Fibroblast of lung (primary cell): ENCODE results near the gene MPZL2. TPM values are rescaled to one million over a fixed set of nuclear protein-coding genes. Genes with fewer than 3 reads are reported as not detected.

Experiments used
- DNase-seq, 2 donors: peaks; one replicate each; pipeline versions ENCODE4 v3.0.0 to v3.0.0-alpha.2; 2010; ENCODE audit warnings: low read depth in 2 of 2
- H2AFZ ChIP-seq: 2 replicates; pipeline ENCODE4 v1.5.1; 2012; ENCODE audit warnings: low read length, control low read depth, inconsistent platforms
- H3K27ac ChIP-seq: 2 replicates; pipeline ENCODE4 v1.5.1; 2011; ENCODE audit warnings: low read length, control low read depth; ENCODE audit not compliant: insufficient read depth
- H3K27me3 ChIP-seq: 2 replicates; pipeline ENCODE4 v1.5.1; 2011; ENCODE audit warnings: mild to moderate bottlenecking, low read length; ENCODE audit not compliant: control insufficient read depth, insufficient read depth
- H3K36me3 ChIP-seq: 2 replicates; pipeline ENCODE4 v1.5.1; 2011; ENCODE audit warnings: low read length; ENCODE audit not compliant: control insufficient read depth, insufficient read depth
- H3K4me1 ChIP-seq: 2 replicates; pipeline ENCODE4 v1.5.1; 2011; ENCODE audit warnings: low read length; ENCODE audit not compliant: control insufficient read depth, insufficient read depth; ENCODE audit errors: extremely low read depth
- H3K4me2 ChIP-seq: 2 replicates; pipeline ENCODE4 v1.5.1; 2011; ENCODE audit warnings: low read length, control low read depth; ENCODE audit not compliant: insufficient read depth; ENCODE audit errors: extremely low read depth
- H3K4me3 ChIP-seq, 4 experiments: fragments of 200-600 bp in 1 of 4; sonication (generic) in 1 of 4; replicated peaks in 1 of 4; 2 replicates each; pipeline ENCODE4 v1.5.1; 2011 to 2016; ENCODE audit warnings: low read length in 4 of 4, low read depth in 3 of 4, mild to moderate bottlenecking in 3 of 4, control low read depth in 2 of 4, inconsistent platforms in 1 of 4, mixed read lengths in 1 of 4; ENCODE audit not compliant: insufficient read depth in 1 of 4; ENCODE audit errors: control extremely low read depth in 1 of 4
- H3K79me2 ChIP-seq: 2 replicates; pipeline ENCODE4 v1.5.1; 2012; ENCODE audit warnings: mild to moderate bottlenecking, low read length, inconsistent platforms; ENCODE audit not compliant: control insufficient read depth, insufficient read depth
- H3K9ac ChIP-seq: 2 replicates; pipeline ENCODE4 v1.5.1; 2011; ENCODE audit warnings: mild to moderate bottlenecking, low read length, control low read depth; ENCODE audit not compliant: insufficient read depth
- H3K9me3 ChIP-seq: 2 replicates; pipeline ENCODE4 v1.5.1; 2012; ENCODE audit warnings: low read depth, low read length; ENCODE audit not compliant: control insufficient read depth, insufficient read depth
- H4K20me1 ChIP-seq: 2 replicates; pipeline ENCODE4 v1.5.1; 2011; ENCODE audit warnings: low read length; ENCODE audit not compliant: control insufficient read depth, insufficient read depth; ENCODE audit errors: extremely low read depth
- CTCF ChIP-seq, 2 donors: IDR thresholded peaks in 1 of 2; conservative IDR thresholded peaks in 1 of 2; 1 replicate in 1 of 2; 2 replicates in 1 of 2; pipeline ENCODE4 v1.5.1; 2011 to 2012; ENCODE audit warnings: low read length in 2 of 2, control low read depth in 1 of 2, inconsistent platforms in 1 of 2, low read depth in 1 of 2, mild to moderate bottlenecking in 1 of 2
- EZH2 ChIP-seq: IDR thresholded peaks from 2 replicates; pipeline ENCODE4 v1.5.1; 2012; ENCODE audit warnings: low read length, control low read depth, mild to moderate bottlenecking; ENCODE audit errors: missing control alignments
- polyA plus RNA-seq, 2 donors: library from polyadenylated mRNA; depleted of rRNA in 1 of 2; stranded (reverse) in 1 of 2; unstranded in 1 of 2; fragments of >200 nt; gene quantifications; 2 replicates each; pipeline ENCODE4 v1.2.1, GENCODE V29; 2011 to 2012; ENCODE audit warnings: missing spikeins in 1 of 2
- total RNA-seq: library from RNA; depleted of rRNA; stranded (reverse); fragments of >200 nt; gene quantifications from 2 replicates; pipeline ENCODE4 v1.2.1, GENCODE V29; 2014

Gene MPZL2
- total and polyA plus RNA-seq, 2 donors (not counting 1 experiment from before 2014, with no cell fraction given), result not detected

GRCh38 chr11:118219244-118219643, 44.9 kb downstream of the MPZL2 start:
- no peak overlapping the region for H2AFZ ChIP-seq
- H3K79me2 ChIP-seq, result no peaks in the 10 kb centered on the region
- no peak for TF ChIP-seq CTCF (conservative IDR thresholded peaks at IDR 0.05 in 1 of 2, IDR thresholded peaks at IDR 0.05 in 1 of 2; ENCODE audit: low read depth in 1 of 2, low read length in 2 of 2)
- TF ChIP-seq EZH2, result no peak
- H3K4me2 ChIP-seq, result no peak overlapping the region
- no peaks in the 10 kb centered on the region for H3K9me3 ChIP-seq
- H3K9ac ChIP-seq, result no peak overlapping the region
- no peak overlapping the region for H3K27ac ChIP-seq
- H3K27me3 ChIP-seq, result peaks cover 4% of the 10 kb centered on the region
- no peak for DNase-seq
- H4K20me1 ChIP-seq, result no peaks in the 10 kb centered on the region
- no peaks in the 10 kb centered on the region for H3K4me1 ChIP-seq
- no peak overlapping the region for H3K4me3 ChIP-seq
- no peaks in the 10 kb centered on the region for H3K36me3 ChIP-seq

- no peaks in the 10 kb centered on the region for H4K20me1 ChIP-seq
- H3K27me3 ChIP-seq, result peaks cover 9% of the 10 kb centered on the region
- TF ChIP-seq EZH2, result no peak
- no peak for TF ChIP-seq CTCF (conservative IDR thresholded peaks at IDR 0.05 in 1 of 2, IDR thresholded peaks at IDR 0.05 in 1 of 2; ENCODE audit: low read depth in 1 of 2, low read length in 2 of 2)
- no peak for DNase-seq
- no peaks in the 10 kb centered on the region for H3K36me3 ChIP-seq
- no peak overlapping the region for H3K9ac ChIP-seq
- no peaks in the 10 kb centered on the region for H3K9me3 ChIP-seq
- H3K27ac ChIP-seq, result no peak overlapping the region
- no peak overlapping the region for H3K4me3 ChIP-seq
- H3K79me2 ChIP-seq, result no peaks in the 10 kb centered on the region
- H2AFZ ChIP-seq, result no peak overlapping the region
- H3K4me2 ChIP-seq, result no peak overlapping the region
- H3K4me1 ChIP-seq, result no peaks in the 10 kb centered on the region
Measured at GRCh38 chr11:118217575-118217974, 46.5 kb downstream of the MPZL2 start.

- no peak overlapping the region for H3K4me3 ChIP-seq
- no peaks in the 10 kb centered on the region for H4K20me1 ChIP-seq
- H3K27me3 ChIP-seq, result peaks cover 9% of the 10 kb centered on the region
- H3K9ac ChIP-seq, result no peak overlapping the region
- no peaks in the 10 kb centered on the region for H3K4me1 ChIP-seq
- TF ChIP-seq CTCF (conservative IDR thresholded peaks at IDR 0.05 in 1 of 2, IDR thresholded peaks at IDR 0.05 in 1 of 2; ENCODE audit: low read depth in 1 of 2, low read length in 2 of 2) (no peak), EZH2 (no peak)
- H3K4me2 ChIP-seq, result no peak overlapping the region
- H3K79me2 ChIP-seq, result no peaks in the 10 kb centered on the region
- DNase-seq, result no peak
- H3K9me3 ChIP-seq, result no peaks in the 10 kb centered on the region
- no peaks in the 10 kb centered on the region for H3K36me3 ChIP-seq
- H3K27ac ChIP-seq, result no peak overlapping the region
- H2AFZ ChIP-seq, result no peak overlapping the region
Measured at GRCh38 chr11:118216621-118217481, 47.2 kb downstream of the MPZL2 start.
